ENCODE measurements around the gene MAST3. TPM values are rescaled to one million over a fixed set of nuclear protein-coding genes. Genes with fewer than 3 reads are reported as not detected.

Gene MAST3
- total and polyA plus RNA-seq, 2 of the 13 experiments (the other 11 are each of a cell fraction or from before 2014, with no cell fraction given) = 4.1 to 4.6 TPM

DNA sequence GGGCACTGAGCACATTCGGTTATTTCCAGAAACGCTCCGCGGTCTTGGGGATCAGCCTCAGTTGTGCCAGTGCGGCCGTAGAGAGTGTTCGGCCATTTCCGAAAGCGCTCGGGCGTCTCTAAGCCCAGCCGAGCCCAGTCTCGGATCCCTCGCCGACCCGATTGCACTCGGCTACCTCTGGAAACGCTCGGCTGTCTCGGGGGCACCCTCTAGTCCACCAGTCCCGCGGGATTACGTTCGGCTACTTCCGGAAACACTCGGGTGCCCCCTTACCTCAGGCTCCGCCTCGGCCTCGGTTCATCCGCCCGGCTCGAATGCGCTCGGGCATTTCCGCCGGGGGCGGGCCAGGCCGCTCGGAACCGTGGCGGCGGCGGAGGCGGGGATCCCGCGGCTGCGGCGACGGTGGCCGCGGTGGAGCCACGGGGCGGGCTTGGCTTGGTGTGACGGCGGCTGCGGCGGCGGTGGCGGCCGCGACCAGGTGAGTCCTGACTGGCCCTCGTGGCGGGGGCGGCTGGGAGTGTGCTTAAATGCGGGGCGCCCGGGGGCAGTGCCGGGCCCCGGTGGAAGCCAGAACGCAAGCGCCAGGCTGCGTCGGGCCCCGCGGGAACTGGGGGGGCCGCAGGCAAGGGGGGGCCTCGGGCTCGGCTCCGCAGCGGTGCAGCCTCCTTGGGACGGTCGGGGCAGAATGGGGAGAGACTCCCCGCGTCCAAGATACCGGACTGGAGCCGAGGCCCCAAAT is 55.4 kb downstream of the MAST3 start, which contains the start of gene PIK3R2 (continued):
- TF ChIP-seq, protein P1, sequence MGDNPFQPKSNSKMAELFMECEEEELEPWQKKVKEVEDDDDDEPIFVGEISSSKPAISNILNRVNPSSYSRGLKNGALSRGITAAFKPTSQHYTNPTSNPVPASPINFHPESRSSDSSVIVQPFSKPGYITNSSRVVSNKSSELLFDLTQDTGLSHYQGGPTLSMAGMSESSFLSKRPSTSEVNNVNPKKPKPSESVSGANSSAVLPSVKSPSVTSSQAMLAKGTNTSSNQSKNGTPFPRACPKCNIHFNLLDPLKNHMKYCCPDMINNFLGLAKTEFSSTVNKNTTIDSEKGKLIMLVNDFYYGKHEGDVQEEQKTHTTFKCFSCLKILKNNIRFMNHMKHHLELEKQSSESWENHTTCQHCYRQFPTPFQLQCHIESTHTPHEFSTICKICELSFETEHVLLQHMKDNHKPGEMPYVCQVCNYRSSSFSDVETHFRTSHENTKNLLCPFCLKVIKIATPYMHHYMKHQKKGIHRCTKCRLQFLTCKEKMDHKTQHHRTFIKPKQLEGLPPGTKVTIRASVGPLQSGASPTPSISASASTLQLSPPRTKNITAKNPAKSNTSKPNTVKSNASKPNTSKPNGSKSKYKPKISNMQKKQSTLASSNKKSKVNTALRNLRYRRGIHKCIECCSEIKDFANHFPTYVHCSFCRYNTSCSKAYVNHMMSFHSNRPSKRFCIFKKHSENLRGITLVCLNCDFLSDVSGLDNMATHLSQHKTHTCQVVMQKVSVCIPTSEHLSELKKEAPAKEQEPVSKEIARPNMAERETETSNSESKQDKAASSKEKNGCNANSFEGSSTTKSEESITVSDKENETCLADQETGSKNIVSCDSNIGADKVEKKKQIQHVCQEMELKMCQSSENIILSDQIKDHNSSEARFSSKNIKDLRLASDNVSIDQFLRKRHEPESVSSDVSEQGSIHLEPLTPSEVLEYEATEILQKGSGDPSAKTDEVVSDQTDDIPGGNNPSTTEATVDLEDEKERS (CRISPR knock-in tag; IDR thresholded peaks at IDR 0.05) = no peak
- TF ChIP-seq ZNF674 (CRISPR knock-in tag; IDR thresholded peaks at IDR 0.05; ENCODE audit: low read depth) (no peak), ZNF20 (CRISPR knock-in tag; IDR thresholded peaks at IDR 0.05) (no peak), HDAC2 (CRISPR knock-in tag; IDR thresholded peaks at IDR 0.05) (no peak), ZIK1 (CRISPR knock-in tag; IDR thresholded peaks at IDR 0.05; ENCODE audit: borderline replicate concordance, low read depth) (peak; percentile 14; the same call in 1 of the 2 replicates), ZSCAN9 (CRISPR knock-in tag; IDR thresholded peaks at IDR 0.05; ENCODE audit: borderline replicate concordance) (no peak), TBX2 (CRISPR knock-in tag; IDR thresholded peaks at IDR 0.05; ENCODE audit: borderline replicate concordance) (no peak), BCL6 (CRISPR knock-in tag; IDR thresholded peaks at IDR 0.05) (no peak), SIN3B (IDR thresholded peaks at IDR 0.05; ENCODE audit: low read length) (no peak), ADNP (CRISPR knock-in tag; IDR thresholded peaks at IDR 0.05) (no peak), HNRNPH1 (optimal IDR thresholded peaks at IDR 0.05; ENCODE audit: low read depth, low read length) (no peak), RNF2 (conservative IDR thresholded peaks at IDR 0.05; ENCODE audit: low read depth) (no peak), MEF2D (CRISPR knock-in tag; IDR thresholded peaks at IDR 0.05) (no peak), DNMT1 (CRISPR knock-in tag; IDR thresholded peaks at IDR 0.05) (no peak), ZBTB49 (CRISPR knock-in tag; IDR thresholded peaks at IDR 0.05; ENCODE audit: borderline replicate concordance) (no peak), ZNF547 (CRISPR knock-in tag; IDR thresholded peaks at IDR 0.05) (peak; percentile 44; the same call in 1 of the 2 replicates), EZH2 (conservative IDR thresholded peaks at IDR 0.05; ENCODE audit: low read depth, low read length) (no peak)
- TF ChIP-seq, protein P2, sequence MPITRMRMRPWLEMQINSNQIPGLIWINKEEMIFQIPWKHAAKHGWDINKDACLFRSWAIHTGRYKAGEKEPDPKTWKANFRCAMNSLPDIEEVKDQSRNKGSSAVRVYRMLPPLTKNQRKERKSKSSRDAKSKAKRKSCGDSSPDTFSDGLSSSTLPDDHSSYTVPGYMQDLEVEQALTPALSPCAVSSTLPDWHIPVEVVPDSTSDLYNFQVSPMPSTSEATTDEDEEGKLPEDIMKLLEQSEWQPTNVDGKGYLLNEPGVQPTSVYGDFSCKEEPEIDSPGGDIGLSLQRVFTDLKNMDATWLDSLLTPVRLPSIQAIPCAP (CRISPR knock-in tag; IDR thresholded peaks at IDR 0.05; ENCODE audit: low read depth) = no peak
- TF ChIP-seq, protein P3, sequence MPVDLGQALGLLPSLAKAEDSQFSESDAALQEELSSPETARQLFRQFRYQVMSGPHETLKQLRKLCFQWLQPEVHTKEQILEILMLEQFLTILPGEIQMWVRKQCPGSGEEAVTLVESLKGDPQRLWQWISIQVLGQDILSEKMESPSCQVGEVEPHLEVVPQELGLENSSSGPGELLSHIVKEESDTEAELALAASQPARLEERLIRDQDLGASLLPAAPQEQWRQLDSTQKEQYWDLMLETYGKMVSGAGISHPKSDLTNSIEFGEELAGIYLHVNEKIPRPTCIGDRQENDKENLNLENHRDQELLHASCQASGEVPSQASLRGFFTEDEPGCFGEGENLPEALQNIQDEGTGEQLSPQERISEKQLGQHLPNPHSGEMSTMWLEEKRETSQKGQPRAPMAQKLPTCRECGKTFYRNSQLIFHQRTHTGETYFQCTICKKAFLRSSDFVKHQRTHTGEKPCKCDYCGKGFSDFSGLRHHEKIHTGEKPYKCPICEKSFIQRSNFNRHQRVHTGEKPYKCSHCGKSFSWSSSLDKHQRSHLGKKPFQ (CRISPR knock-in tag; IDR thresholded peaks at IDR 0.05; ENCODE audit: insufficient replicate concordance) = no peak
- TF ChIP-seq, protein P4, sequence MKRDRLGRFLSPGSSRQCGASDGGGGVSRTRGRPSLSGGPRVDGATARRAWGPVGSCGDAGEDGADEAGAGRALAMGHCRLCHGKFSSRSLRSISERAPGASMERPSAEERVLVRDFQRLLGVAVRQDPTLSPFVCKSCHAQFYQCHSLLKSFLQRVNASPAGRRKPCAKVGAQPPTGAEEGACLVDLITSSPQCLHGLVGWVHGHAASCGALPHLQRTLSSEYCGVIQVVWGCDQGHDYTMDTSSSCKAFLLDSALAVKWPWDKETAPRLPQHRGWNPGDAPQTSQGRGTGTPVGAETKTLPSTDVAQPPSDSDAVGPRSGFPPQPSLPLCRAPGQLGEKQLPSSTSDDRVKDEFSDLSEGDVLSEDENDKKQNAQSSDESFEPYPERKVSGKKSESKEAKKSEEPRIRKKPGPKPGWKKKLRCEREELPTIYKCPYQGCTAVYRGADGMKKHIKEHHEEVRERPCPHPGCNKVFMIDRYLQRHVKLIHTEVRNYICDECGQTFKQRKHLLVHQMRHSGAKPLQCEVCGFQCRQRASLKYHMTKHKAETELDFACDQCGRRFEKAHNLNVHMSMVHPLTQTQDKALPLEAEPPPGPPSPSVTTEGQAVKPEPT (CRISPR knock-in tag; IDR thresholded peaks at IDR 0.05; ENCODE audit: low read depth) = no peak

Measured in HepG2 (cell line).